Astrocyte of the spinal cord (primary cell): ENCODE results near the gene TRIM69.

ENCODE experiments used
- DNase-seq: peaks from one replicate; pipeline ENCODE4 v3.0.0; 2011; ENCODE audit warnings: low read depth, low spot score
- H3K4me3 ChIP-seq: 2 replicates; pipeline ENCODE4 v1.5.1; 2011; ENCODE audit warnings: low read depth, mild to moderate bottlenecking, low read length, moderate library complexity
- in situ Hi-C: cut with HindIII; loops from 2 replicates; pipeline ENCODE4 v1.10.0; 2017; ENCODE audit warnings: low sequenced_read_pairs
- TF ChIP-seq, protein P1 (sequence below): IDR thresholded peaks from 2 replicates; pipeline ENCODE4 v1.5.1; 2012; ENCODE audit warnings: low read depth, mild to moderate bottlenecking, low read length, inconsistent platforms

Gene TRIM69

DNA sequence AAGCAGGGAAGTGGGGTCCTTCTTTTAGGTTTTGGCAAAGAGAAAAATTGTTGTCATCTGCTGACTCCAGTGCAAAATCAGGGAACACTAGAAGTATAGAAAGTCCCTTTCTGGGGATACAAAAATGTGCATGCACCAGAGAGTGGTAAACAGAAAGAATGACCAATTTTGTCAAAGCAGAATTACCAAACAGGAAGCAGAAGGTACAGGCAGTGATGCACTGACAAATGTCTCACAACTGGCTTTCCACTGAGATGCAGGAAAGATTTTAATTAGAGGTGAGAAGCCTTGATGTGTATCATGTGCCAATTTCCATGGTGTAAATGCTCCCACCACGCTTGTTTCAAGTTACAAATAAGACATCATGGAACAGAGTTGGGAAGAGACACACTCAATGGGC is 66.0 kb downstream of the TRIM69 start:
- in situ Hi-C loops, result no loop called here
- no peak overlapping the region for H3K4me3 ChIP-seq
- TF ChIP-seq, protein P1, sequence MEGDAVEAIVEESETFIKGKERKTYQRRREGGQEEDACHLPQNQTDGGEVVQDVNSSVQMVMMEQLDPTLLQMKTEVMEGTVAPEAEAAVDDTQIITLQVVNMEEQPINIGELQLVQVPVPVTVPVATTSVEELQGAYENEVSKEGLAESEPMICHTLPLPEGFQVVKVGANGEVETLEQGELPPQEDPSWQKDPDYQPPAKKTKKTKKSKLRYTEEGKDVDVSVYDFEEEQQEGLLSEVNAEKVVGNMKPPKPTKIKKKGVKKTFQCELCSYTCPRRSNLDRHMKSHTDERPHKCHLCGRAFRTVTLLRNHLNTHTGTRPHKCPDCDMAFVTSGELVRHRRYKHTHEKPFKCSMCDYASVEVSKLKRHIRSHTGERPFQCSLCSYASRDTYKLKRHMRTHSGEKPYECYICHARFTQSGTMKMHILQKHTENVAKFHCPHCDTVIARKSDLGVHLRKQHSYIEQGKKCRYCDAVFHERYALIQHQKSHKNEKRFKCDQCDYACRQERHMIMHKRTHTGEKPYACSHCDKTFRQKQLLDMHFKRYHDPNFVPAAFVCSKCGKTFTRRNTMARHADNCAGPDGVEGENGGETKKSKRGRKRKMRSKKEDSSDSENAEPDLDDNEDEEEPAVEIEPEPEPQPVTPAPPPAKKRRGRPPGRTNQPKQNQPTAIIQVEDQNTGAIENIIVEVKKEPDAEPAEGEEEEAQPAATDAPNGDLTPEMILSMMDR, result no peak
- DNase-seq, result no peak

DNA sequence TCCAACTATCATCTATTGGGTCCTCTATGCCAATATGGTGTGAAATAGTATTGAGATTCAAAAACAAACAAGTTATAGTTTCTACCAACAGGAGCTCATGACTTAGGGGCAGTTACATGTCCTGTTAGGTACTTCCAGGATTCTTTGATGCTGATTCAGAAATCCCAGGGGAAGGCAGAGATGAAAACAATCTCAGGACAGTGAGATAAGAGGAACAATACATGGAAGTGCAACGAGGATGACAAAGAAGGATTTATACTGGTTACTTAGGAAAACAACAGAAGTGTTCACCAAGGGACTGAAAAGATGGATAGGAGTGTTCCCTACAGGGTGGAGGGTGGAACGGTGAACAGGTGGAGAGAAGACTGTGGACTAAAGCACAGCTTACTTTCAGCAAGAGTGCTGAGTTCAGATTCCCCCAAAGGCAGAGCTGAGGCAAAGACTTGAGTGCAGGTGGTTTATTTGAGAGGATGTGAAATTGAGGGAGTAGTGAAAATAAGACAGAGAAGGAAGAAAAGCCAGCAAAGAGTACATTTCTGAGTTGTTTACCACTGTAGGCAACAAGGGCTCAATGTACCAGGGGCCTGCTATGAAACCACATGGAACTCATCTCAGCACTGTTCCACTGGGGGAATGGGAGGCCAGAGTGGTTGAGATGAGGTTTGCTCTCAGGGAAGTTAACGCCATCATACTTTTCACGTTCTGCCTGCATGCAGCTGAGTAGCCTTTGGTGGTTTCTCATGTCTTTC is 68.1 kb downstream of the TRIM69 start:
- H3K4me3 ChIP-seq, result no peak overlapping the region
- in situ Hi-C loops, result no loop called here
- DNase-seq, result no peak
- TF ChIP-seq, protein P1, result no peak

DNA sequence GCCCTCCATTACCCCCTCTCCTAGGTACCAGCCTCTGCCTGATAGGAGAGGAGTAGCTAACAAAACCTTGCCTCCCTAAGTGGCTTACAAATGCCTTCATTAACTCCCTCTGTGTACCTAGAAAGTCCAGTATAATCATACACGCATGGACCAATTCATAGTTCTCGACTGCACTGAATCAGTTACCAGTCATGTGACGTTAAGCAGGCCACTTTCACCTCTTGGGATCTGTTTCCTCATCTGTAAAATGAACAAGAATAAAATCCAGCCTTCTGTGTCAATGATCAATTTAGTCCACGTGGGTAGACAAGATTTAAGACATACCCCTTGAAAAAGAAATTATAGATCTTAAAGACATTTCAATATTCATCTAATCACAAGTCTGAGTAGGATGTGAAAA is 72.2 kb downstream of the TRIM69 start:
- in situ Hi-C loops, result no loop called here
- DNase-seq, result no peak
- TF ChIP-seq, protein P1, result no peak
- H3K4me3 ChIP-seq, result no peak overlapping the region

DNA sequence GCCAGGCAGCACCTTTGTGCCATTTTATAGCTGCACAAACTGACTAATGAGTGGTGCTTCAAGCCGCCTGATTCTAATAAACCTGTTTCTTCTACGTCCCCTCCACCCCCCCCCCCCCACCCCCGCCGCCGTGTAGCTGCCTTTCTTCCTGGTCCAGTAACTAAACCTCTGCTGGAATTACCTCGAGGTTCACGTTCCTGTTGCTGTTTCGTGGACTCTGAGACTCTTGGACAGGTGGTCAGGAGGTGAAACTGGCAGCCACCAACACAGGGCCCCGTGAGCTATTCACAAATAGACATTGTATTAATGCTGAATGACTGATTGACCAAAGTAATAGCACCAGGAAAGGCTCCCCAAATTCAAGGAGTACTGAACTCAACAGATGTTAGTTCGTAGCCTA is 73.9 kb downstream of the TRIM69 start:
- H3K4me3 ChIP-seq, result no peak overlapping the region
- DNase-seq, result no peak
- in situ Hi-C loops, result no loop called here
- TF ChIP-seq, protein P1, result no peak

DNA sequence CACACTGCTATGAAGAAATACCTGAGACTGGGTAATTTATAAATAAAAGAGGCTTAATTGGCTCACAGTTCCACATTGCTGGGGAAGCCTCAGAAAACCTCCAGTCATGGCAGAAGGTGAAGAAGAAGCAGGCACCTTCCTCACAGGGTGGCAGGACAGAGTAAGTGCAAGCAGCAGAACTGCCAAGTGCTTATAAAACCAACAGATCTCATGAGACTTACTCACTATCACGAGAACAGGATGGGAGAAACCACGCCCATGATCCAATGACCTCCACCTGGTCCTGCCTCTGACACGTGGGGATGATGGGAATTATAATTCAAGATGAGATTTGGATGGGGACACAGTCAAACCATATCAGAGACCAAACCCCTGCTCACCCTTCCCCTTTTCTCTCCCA is 75.0 kb downstream of the TRIM69 start:
- no peak for DNase-seq
- no peak overlapping the region for H3K4me3 ChIP-seq
- in situ Hi-C loops, result no loop called here
- TF ChIP-seq, protein P1, result no peak

DNA sequence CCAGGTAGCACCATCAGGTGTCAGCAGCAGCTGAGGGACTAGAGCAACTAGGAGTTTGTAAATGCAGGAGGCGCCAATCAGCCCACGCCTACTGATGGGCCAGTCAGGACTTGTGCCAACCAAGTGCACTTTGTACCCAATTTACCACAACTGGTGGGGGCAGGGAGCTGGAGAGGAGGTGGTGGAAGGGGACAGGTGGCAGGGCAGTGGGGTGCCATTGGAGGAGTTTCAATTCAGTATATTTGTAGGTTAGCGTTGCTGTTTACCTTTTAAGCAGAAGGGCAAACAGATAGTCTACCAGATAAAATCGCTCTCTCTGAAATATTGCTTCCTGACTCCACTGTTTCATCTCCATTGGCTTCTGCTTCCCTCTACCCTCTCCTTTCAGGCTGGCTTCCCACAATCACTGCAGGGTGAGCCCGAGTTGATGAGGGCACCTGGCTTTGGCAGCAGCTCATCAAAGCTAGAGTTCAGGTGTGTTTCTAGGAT is 75.7 kb downstream of the TRIM69 start:
- in situ Hi-C loops, result no loop called here
- TF ChIP-seq, protein P1, result no peak
- H3K4me3 ChIP-seq, result no peak overlapping the region
- DNase-seq, result no peak

DNA sequence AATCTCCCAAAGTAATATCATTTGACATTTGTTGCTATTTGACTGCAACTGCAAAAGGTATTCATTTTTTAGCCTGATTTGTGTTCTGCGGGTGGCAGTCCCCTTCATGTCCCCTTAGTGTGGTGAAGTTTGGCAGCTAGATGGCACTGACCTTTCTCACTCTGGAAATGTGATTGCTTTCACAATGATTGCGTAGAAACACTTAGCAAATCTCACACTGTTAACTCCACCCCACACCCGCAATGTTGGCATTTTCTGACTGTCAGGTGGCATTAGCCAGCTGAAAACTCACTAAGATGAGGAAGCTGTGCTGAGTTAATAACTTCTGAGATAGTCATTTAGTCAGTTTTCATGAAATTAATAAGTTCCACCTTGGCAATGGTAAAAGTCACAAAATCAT is 76.9 kb downstream of the TRIM69 start:
- H3K4me3 ChIP-seq, result no peak overlapping the region
- in situ Hi-C loops, result no loop called here
- no peak for DNase-seq
- TF ChIP-seq, protein P1, result no peak
